Measurements from ENCODE around the gene HBA2.
"Not testable (repeated sequence)": the region's sequence is repeated elsewhere in the genome, so short reads cannot be mapped to it uniquely, and the experiment has no call there.

The HBA2 gene

GRCh38 chr16:173928-174769 lies 1.5 kb downstream of the HBA2 start:
- DNase-seq, result not testable (repeated sequence)

DNA sequence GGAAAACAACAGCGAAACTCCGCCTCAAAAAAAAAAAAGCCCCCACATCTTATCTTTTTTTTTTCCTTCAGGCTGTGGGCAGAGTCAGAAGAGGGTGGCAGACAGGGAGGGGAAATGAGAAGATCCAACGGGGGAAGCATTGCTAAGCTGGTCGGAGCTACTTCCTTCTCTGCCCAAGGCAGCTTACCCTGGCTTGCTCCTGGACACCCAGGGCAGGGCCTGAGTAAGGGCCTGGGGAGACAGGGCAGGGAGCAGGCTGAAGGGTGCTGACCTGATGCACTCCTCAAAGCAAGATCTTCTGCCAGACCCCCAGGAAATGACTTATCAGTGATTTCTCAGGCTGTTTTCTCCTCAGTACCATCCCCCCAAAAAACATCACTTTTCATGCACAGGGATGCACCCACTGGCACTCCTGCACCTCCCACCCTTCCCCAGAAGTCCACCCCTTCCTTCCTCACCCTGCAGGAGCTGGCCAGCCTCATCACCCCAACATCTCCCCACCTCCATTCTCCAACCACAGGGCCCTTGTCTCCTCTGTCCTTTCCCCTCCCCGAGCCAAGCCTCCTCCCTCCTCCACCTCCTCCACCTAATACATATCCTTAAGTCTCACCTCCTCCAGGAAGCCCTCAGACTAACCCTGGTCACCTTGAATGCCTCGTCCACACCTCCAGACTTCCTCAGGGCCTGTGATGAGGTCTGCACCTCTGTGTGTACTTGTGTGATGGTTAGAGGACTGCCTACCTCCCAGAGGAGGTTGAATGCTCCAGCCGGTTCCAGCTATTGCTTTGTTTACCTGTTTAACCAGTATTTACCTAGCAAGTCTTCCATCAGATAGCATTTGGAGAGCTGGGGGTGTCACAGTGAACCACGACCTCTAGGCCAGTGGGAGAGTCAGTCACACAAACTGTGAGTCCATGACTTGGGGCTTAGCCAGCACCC lies 2.6 kb downstream of the HBA2 start:
- DNase-seq, result no peak

GRCh38 chr16:176006-176405 lies 3.3 kb downstream of the HBA2 start:
- not testable (repeated sequence) for DNase-seq

GRCh38 chr16:176477-177382 lies 4.1 kb downstream of the HBA2 start, which contains the start of gene HBA1:
TSS of gene HBA1 (plus strand) at chr16:176680. CDS start at chr16:176717, 37 bp downstream.
- DNase-seq, result not testable (repeated sequence)

DNA sequence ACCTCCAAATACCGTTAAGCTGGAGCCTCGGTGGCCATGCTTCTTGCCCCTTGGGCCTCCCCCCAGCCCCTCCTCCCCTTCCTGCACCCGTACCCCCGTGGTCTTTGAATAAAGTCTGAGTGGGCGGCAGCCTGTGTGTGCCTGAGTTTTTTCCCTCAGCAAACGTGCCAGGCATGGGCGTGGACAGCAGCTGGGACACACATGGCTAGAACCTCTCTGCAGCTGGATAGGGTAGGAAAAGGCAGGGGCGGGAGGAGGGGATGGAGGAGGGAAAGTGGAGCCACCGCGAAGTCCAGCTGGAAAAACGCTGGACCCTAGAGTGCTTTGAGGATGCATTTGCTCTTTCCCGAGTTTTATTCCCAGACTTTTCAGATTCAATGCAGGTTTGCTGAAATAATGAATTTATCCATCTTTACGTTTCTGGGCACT lies 4.7 kb downstream of the HBA2 start:
- no peak for DNase-seq

GRCh38 chr16:177981-178667 lies 5.4 kb downstream of the HBA2 start:
- DNase-seq, result no peak

GRCh38 chr16:178668-179015 lies 6.0 kb downstream of the HBA2 start:
- no peak for DNase-seq

DNA sequence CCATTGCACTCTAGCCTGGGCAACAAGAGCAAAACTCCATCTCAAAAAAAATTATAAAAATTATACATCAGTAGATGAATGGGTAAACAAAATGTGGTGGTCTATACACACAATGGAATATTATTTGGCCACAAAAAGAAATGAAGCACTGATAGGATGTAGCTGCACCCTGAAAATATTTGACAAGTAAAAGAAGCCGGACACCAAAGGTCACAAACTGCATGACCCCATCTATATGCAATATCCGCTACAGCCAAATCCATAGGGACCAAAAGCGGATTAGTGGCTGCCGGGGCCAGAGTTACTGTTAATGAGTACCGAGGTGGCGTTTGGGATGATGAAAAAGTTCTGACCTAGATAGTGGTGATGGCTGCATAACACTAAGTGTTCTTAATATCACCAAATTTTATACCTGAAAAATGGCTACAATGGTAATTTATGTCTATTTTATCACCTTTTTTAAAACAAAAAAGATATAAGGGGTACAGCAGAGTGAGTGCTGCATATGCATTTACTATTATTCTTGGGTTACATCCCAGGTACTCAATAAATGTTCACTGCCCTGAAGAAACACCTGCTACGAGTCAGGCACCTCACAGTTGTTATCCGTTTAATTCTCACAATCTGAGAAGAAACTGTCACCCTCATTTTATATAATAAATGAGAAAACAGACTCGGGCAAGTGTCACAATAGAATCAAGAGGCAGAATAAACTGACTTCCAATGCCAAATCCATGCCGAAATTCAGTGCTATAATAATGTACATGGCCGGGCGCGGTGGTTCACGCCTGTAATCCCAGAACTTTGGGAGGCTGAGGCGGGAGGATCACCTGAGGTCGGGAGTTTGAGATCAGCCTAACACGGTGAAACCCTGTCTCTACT lies 6.8 kb downstream of the HBA2 start:
- DNase-seq, result no peak

- peak in 4 of 56 donors; percentile 1 to 41 (median 20) for DNase-seq
These were observed 7.5 kb downstream of the HBA2 start, which contains the start of gene HBQ1 for GRCh38 chr16:180101-180675. TSS of gene HBQ1 (plus strand) at chr16:180459. CDS start at chr16:180487, 28 bp downstream.

GRCh38 chr16:180681-181564 lies 8.2 kb downstream of the HBA2 start:
- DNase-seq, result peak in 24 of 56 donors; percentile 7 to 71 (median 24)

DNA sequence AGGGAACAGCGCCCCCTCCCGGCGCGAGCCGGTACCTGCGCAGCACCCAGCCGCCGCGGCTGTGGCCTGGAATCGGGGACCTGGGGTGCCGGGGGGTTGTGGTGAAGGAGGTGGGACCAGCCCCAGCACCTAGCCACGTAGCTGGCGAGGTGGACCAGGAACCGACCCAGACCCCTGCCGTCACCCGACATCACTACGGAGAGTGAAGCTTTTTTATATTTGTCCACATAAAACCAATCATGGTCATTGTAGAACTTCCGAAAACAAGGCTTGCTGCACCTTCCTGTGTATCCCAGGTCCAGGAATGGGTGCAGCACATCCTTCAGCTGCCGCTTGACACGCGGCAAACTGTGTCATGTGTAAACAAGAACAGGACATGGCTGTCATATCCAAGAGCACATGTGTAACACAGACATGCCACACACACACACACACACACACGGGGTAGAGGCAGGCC lies 8.9 kb downstream of the HBA2 start:
- peak in 20 of 56 donors; percentile 8 to 78 (median 36) for DNase-seq

GRCh38 chr16:183005-183404 lies 10.3 kb downstream of the HBA2 start:
- DNase-seq, result no peak

- no peak for DNase-seq
These were observed 12.5 kb downstream of the HBA2 start for GRCh38 chr16:185213-185612.

DNA sequence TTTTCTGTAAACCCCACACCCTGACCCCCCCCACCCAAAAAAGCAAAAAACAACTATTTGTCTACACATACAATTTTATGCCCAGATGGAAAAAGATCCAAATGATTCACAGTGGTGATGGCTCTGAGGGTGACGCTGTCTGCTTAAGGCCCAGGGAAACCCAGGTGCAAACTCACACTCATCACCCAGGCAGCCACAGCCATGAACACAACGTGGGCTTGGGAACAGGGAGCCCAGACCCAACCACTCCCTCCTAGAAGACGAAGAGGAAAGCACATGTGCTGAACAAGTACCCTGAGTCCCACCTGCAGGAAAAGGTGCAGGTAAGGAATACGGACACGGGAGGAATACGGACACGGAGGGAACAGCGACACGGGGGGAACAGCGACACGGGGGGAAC lies 13.0 kb downstream of the HBA2 start:
- no peak for DNase-seq

- no peak for DNase-seq
These were observed 14.7 kb downstream of the HBA2 start for GRCh38 chr16:187330-187729.

- DNase-seq, result no peak
These were observed 16.0 kb downstream of the HBA2 start for GRCh38 chr16:188674-189073.

DNA sequence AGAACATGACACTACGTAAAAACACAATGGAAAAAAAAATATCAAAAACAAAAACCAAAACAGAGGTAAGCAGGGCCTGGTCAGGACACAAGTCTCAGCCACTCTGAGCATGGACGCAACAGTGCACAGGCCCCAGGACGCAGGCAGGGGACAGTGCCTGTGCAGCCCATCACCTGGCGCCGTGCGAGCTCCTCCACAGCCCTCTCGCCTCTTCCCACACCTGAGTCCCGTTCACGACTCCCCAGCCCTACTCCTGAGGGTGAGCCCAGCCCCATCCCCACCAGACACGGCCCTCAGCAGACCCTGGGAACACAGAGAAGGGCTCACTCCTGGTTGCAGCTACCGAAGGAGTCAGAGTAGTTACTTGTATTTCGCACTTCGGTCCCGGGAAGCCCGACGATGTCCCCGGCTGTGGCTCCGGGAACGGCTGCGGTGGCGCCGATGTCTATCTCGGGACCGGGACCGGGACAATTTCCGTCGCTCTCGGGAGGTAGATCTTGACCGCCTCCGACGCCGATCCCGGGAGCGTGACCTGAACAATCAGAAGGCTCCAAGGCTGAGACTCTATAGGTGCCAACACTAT lies 17.0 kb downstream of the HBA2 start:
- no peak for DNase-seq
